ENCODE data around the gene CDADC1.

Gene CDADC1

DNA sequence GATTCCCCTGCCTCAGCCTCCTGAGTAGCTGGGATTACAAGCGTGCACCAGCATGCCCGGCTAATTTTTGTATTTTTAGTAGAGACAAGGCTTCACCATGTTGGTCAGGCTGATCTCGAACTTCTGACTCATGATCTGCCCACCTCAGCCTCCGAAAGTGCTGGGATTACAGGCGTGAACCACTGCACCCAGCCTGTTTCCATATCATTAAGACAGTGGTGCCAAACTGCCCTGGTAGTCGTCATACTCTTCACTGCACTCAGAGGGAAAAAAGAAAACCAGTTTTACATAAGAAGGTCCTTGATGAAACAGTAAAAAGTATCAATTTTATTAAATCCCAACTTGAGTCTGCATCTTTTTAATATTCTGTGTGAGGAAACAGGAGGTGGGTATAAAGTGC lies 14.9 kb downstream of the CDADC1 start:
- no peaks in the 10 kb centered on the region for H3K9me3 ChIP-seq (ENCODE audit: insufficient read depth, low read length)
- no peak overlapping the region for H3K4me3 ChIP-seq (ENCODE audit: low read length)
- H3K27me3 ChIP-seq (ENCODE audit: low read depth, low read length), result no peaks in the 10 kb centered on the region
- no peak overlapping the region for H3K4me2 ChIP-seq (ENCODE audit: low read length)
- no peaks in the 10 kb centered on the region for H3K79me2 ChIP-seq (ENCODE audit: low read length)
- peaks cover 27% of the 10 kb centered on the region for H3K36me3 ChIP-seq (replicated peaks; ENCODE audit: low read depth, low read length)
- H3K9ac ChIP-seq (ENCODE audit: low read length), result no peak overlapping the region
- TF ChIP-seq, protein P1, sequence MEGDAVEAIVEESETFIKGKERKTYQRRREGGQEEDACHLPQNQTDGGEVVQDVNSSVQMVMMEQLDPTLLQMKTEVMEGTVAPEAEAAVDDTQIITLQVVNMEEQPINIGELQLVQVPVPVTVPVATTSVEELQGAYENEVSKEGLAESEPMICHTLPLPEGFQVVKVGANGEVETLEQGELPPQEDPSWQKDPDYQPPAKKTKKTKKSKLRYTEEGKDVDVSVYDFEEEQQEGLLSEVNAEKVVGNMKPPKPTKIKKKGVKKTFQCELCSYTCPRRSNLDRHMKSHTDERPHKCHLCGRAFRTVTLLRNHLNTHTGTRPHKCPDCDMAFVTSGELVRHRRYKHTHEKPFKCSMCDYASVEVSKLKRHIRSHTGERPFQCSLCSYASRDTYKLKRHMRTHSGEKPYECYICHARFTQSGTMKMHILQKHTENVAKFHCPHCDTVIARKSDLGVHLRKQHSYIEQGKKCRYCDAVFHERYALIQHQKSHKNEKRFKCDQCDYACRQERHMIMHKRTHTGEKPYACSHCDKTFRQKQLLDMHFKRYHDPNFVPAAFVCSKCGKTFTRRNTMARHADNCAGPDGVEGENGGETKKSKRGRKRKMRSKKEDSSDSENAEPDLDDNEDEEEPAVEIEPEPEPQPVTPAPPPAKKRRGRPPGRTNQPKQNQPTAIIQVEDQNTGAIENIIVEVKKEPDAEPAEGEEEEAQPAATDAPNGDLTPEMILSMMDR (IDR thresholded peaks at IDR 0.05; ENCODE audit: low read depth, low read length), result no peak
- TF ChIP-seq EZH2phosphoT487 (IDR thresholded peaks at IDR 0.05; ENCODE audit: low read depth), result no peak
- peaks cover 7% of the 10 kb centered on the region for H3K4me1 ChIP-seq (ENCODE audit: low read length)
- no peaks in the 10 kb centered on the region; the same call in 1 of the 2 replicates for H4K20me1 ChIP-seq (ENCODE audit: insufficient read depth, low read length)
- H2AFZ ChIP-seq (ENCODE audit: low read depth, low read length), result no peak overlapping the region
- H3K27ac ChIP-seq (ENCODE audit: low read length), result no peak overlapping the region

DNA sequence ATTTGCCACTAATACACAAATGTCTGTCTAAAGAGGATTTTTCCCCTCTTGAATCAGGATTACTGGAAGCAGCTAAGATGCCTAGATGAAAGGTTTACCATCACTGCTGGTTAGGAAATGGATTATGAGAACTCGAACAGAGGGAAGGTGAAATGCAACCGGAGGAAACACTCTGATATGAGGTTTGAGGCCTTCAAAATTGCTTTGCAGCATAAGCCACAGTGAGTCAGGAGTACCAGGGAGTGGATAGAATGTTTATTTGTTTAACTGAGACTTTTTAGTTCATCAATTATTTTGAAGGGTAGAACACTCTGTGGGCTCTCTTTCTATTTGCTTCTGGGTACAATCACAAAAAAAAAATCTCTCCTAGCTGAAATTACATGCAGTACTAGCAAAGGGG lies 18.1 kb downstream of the CDADC1 start:
- TF ChIP-seq, protein P1 (IDR thresholded peaks at IDR 0.05; ENCODE audit: low read depth, low read length), result no peak
- TF ChIP-seq EZH2phosphoT487 (IDR thresholded peaks at IDR 0.05; ENCODE audit: low read depth), result no peak
- no peak overlapping the region for H3K9ac ChIP-seq (ENCODE audit: low read length)
- no peak overlapping the region for H3K27ac ChIP-seq (ENCODE audit: low read length)
- no peak overlapping the region for H3K4me3 ChIP-seq (ENCODE audit: low read length)
- H3K79me2 ChIP-seq (ENCODE audit: low read length), result no peaks in the 10 kb centered on the region
- no peaks in the 10 kb centered on the region for H3K27me3 ChIP-seq (ENCODE audit: low read depth, low read length)
- no peak overlapping the region for H3K4me2 ChIP-seq (ENCODE audit: low read length)
- no peaks in the 10 kb centered on the region for H3K9me3 ChIP-seq (ENCODE audit: insufficient read depth, low read length)
- no peaks in the 10 kb centered on the region; the same call in 1 of the 2 replicates for H4K20me1 ChIP-seq (ENCODE audit: insufficient read depth, low read length)
- H2AFZ ChIP-seq (ENCODE audit: low read depth, low read length), result no peak overlapping the region
- H3K36me3 ChIP-seq (replicated peaks; ENCODE audit: low read depth, low read length), result peaks cover 23% of the 10 kb centered on the region
- no peaks in the 10 kb centered on the region for H3K4me1 ChIP-seq (ENCODE audit: low read length)

DNA sequence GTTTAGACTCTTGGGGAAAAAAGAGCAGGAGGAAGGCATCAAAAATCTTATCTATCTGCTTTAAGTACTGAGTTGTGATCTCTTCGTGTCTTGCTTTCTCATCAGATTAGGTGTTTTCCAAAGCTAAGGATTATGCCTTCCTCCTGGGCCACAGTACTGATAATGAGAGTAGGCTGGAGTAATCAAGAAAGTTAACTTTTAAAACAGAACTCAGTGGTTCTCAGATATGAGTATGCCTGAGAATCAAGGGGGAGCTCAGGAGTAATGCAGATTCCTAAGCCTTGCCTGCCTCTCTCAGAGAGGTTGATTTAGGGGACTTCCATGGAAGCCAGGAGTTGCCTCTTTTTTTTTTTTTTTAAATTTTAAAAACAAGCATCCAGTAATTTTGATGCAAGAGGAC lies 23.5 kb downstream of the CDADC1 start:
- no peaks in the 10 kb centered on the region for H4K20me1 ChIP-seq (ENCODE audit: insufficient read depth, low read length)
- H3K27me3 ChIP-seq (ENCODE audit: low read depth, low read length), result no peaks in the 10 kb centered on the region
- no peaks in the 10 kb centered on the region for H3K9me3 ChIP-seq (ENCODE audit: insufficient read depth, low read length)
- peaks cover 10% of the 10 kb centered on the region for H3K36me3 ChIP-seq (replicated peaks; ENCODE audit: low read depth, low read length)
- H3K4me2 ChIP-seq (ENCODE audit: low read length), result no peak overlapping the region
- H3K4me3 ChIP-seq (ENCODE audit: low read length), result no peak overlapping the region
- TF ChIP-seq, protein P1 (IDR thresholded peaks at IDR 0.05; ENCODE audit: low read depth, low read length), result no peak
- no peak for TF ChIP-seq EZH2phosphoT487 (IDR thresholded peaks at IDR 0.05; ENCODE audit: low read depth)
- H3K79me2 ChIP-seq (ENCODE audit: low read length), result no peaks in the 10 kb centered on the region
- no peak overlapping the region for H3K27ac ChIP-seq (ENCODE audit: low read length)
- no peaks in the 10 kb centered on the region for H3K4me1 ChIP-seq (ENCODE audit: low read length)
- H3K9ac ChIP-seq (ENCODE audit: low read length), result no peak overlapping the region
- H2AFZ ChIP-seq (ENCODE audit: low read depth, low read length), result no peak overlapping the region

DNA sequence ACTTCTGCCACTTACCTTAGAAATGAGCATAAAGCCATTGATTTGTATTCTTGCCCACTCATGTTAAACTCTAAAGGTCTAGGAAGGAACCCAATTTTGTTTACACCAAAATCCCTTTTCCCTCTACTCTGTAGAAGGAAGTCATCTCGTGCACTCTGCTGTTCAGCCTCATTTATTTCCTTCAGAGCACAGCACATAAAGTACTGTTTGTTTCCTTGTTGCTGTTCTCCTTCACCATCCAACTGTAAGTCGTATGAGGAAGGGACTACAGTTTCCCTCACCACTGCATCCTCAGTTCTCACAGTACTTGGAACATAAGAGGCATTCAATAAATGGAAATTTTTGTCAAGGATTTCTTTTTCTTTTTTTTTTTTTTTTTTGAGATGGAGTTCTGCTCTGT lies 24.6 kb downstream of the CDADC1 start:
- H3K27ac ChIP-seq (ENCODE audit: low read length), result no peak overlapping the region
- no peaks in the 10 kb centered on the region for H3K4me1 ChIP-seq (ENCODE audit: low read length)
- peaks cover 6% of the 10 kb centered on the region for H3K36me3 ChIP-seq (replicated peaks; ENCODE audit: low read depth, low read length)
- no peaks in the 10 kb centered on the region for H4K20me1 ChIP-seq (ENCODE audit: insufficient read depth, low read length)
- H3K4me3 ChIP-seq (ENCODE audit: low read length), result no peak overlapping the region
- H2AFZ ChIP-seq (ENCODE audit: low read depth, low read length), result no peak overlapping the region
- no peaks in the 10 kb centered on the region for H3K9me3 ChIP-seq (ENCODE audit: insufficient read depth, low read length)
- H3K79me2 ChIP-seq (ENCODE audit: low read length), result no peaks in the 10 kb centered on the region
- no peak overlapping the region for H3K9ac ChIP-seq (ENCODE audit: low read length)
- no peaks in the 10 kb centered on the region for H3K27me3 ChIP-seq (ENCODE audit: low read depth, low read length)
- no peak overlapping the region for H3K4me2 ChIP-seq (ENCODE audit: low read length)
- TF ChIP-seq, protein P1 (IDR thresholded peaks at IDR 0.05; ENCODE audit: low read depth, low read length), result no peak
- no peak for TF ChIP-seq EZH2phosphoT487 (IDR thresholded peaks at IDR 0.05; ENCODE audit: low read depth)

Measured in OCI-LY3 (cell line).